Activated CD4-positive, CD25-positive, alpha-beta regulatory T cell treated with anti-CD3 and anti-CD28 coated beads, Interleukin-2, amount 50 U/mL, for 24 hours (primary cell): Measurements from ENCODE around the gene KCND3.
"Not testable (repeated sequence)": the region's sequence is repeated elsewhere in the genome, so short reads cannot be mapped to it uniquely, and the experiment has no call there.

Experiments
- ATAC-seq, 2 donors: fragments of 150-1000 bp; cut with Tn5 transposase; one replicate each; pipeline ENCODE4 v1.10.0; 2021; ENCODE audit warnings: mild to moderate bottlenecking in 1 of 2, moderate library complexity in 1 of 2

The KCND3 gene

DNA sequence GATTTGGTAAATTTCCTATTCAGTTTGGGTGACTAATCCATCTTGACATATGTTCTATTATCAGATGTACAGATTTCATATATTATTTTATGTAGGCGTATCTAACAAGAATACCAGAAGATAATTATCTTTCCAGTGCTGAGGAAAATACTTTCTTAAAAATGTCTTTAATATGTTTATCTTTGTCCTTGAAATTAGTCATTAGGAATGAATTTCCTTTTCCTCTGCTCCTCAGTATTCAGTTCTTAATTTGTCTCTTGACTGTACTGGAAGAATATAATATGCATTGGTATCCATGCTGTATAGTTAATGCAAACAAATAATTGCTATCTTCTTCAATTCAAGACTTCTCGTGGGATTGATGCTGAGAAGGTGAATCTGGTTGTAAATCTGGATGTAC, 227.1 kb downstream of the KCND3 start:
- ATAC-seq, result no peak

DNA sequence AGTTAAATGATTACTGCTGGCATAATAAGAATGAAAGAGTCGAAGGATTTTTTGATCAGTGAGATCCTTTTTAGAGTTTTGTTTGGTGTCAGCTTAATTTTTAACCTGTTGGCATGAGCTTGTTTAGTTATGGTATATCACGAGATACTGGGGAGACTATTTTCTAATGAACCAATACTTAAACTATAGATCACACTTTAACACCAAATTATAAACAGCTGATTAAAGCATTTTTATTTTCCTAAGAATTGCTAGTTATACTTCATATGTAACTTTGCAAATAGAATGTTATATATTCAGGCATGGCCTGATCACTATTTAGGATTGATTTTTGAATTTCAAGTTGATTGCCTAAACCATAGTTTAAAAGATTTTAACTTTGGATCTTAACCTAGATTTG, 227.8 kb downstream of the KCND3 start:
- ATAC-seq, result no peak

DNA sequence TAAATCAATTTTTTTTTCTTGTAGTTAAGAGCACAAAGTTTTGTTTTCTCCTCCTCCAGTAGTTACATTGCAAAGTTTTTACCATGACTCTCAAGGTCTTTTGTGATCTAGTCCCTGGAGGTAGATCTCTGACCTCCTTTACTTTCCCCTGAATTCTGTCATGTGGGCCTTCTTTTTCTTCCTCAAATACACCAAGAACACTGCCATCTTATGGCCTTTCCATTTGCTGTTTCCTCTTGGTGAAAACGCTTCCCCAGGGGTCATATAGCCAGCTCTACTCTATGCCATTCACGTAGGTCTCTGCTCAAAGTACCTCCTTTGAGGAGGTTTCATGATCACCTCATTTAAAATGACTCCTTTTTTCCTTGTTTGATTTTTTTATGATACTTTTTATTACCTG, 231.1 kb downstream of the KCND3 start:
- ATAC-seq, result no peak

DNA sequence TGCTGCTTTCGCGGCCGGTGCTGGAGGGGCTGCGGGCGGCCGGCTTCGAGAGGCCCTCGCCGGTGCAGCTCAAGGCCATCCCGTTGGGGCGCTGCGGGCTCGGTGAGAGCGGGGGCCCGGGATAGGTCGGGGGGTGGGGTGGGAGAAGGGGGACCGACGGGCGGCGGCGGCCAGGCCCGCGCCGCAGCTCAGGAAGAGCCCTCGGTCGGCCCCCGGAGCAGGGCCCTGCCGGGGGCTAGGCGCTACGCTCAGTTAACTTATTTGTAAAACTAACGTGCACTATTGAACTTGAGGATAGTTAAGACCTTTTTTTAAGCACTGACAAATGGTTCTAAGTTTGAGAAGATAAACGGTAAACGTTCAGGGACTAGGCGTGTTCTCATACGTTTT, 233.3 kb downstream of the KCND3 start:
- peak; percentile 14 to 18 for ATAC-seq

DNA sequence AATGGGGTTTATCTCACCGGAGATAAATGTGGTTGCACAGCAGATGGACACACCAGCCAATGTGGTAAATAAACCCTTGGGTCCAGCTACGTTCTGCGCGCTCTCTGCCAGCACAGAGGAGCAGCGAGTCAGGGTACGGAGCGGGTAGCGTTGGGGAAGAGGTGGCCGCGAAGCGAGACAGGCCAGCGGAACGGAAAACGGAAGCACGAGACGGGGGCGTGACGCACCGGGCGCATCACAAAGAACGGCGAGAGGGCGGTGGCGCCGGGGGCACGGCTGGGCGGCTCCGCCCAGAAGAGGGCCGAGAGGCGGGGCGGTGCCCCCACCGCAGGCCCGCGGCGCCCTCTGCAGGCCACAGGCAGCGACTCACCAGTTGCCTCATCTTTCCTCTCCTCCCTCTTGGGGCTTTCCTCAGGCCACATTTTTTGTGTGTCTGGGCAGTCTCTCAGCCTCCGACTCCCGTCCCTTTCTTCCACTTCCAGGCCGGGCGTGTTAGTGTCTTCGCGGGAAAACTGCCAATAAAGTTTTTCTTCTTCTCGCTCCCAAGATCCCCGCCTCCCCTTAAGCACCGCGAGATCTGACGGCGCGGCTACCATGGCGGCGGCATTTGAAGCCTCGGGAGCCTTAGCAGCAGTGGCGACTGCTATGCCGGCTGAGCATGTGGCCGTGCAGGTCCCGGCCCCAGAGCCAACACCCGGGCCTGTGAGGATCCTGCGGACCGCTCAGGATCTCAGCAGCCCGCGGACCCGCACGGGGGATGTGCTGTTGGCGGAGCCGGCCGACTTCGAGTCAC, 233.9 kb downstream of the KCND3 start, which contains the start of gene DDX20:
DDX20 (plus strand) TSS at position 571 of the 793 bp plus-strand sequence; CDS start at position 595, 24 bp downstream.
- ATAC-seq, result peak; percentile 91 to 92

DNA sequence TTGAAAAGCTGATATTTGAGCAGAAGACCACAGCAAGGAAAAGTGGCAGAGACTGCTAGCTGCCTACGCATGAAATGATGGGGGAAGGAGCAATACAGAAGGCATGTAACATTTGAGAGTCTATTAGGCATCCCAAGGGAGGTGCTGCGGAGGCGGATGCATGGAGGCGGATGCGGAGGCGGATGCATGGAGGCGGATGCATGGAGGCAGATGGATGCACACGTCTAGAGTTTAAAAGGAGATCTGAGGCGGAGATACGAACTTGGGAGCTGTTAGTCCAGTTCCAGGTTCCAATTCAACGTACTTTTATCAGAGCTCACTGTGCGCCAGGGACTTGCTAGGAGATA, 234.5 kb downstream of the KCND3 start:
- ATAC-seq, result no peak

DNA sequence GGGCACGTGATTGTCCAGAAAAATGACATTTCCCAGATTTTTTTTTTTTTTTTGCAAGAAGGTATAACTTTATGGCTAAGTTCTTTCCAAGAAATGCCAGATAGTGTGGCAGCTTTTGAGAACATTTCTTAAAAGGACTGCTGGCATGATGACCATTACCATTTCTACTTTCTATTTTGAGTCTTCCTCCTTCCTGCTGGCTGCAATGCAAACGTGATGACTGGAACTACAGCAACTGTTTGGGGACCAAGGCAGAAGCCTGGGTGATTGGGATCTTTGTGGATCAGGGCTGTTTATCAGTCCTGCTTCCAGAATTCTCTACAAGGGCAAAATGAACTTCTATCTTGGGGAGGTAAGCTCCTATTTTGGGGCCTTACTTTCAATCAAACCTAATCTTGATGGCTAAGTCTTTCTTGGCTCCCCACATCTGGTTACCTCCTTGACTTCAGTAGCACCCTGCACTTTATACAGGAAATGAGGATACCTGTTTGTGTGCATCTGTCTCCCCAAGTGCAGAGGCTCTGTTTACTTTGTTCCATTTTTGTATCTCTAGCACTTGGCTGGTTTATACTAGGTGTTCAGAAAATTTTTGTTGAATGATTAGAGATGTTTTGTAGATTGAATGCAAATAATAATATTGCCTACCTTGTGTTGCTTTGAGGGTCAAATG, 237.4 kb downstream of the KCND3 start:
- no peak for ATAC-seq

DNA sequence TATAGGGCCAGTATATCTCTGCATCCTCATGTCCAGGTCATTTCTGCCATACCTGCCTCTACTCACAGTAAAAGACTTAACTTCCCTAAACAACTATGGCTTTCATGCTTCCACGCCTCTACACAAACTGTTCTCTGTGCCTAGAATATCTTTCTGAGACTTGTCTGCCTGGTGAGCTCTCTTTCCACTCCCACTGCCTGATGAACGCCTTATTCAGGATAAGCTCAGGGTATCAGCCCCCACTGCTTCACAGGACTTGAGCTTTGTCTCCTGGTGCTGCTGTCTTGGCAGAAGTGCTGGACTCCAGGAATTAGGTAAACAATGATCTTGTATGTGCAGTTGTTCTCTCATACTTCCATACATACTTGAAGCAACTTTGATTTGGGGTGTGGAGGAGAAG, 238.6 kb downstream of the KCND3 start:
- ATAC-seq, result no peak

DNA sequence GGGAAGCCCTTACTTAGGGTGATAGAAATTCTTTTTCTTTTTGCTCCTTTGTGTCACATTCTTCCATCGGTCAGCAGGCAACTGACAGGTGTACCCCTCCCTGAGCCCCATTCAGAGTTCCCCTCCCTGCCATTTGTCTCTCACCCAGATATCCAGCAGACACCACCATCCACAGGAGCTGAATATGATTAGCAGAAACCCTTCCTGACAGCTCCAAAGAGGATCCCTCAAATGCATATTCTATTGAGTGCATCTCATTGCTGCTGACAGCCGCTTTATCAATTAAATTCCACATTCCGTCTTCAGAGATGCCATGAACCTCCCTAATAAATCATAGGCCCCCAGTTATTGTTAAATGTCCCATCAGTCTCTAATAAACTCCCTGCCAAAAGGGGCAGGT, 239.8 kb downstream of the KCND3 start:
- no peak for ATAC-seq

DNA sequence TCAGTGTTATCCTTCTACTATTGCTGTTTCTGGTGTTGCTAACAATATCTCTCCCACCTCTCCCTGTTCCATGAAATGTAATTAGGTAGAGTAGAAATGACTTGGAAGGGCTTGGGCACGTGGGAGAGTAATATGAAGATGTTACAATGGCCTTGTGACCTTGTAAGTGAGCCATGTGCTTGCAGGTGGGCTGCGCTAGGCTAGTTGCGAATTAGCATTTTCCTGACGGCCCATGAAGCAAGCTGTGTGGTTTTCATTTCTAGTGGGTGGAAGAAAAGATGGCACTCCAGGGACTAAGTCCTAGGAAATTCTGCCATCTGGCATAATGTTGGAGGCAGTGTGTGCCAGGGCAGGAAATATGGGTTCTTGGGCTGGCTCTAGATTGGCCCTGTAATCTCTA, 241.5 kb downstream of the KCND3 start:
- ATAC-seq, result no peak

DNA sequence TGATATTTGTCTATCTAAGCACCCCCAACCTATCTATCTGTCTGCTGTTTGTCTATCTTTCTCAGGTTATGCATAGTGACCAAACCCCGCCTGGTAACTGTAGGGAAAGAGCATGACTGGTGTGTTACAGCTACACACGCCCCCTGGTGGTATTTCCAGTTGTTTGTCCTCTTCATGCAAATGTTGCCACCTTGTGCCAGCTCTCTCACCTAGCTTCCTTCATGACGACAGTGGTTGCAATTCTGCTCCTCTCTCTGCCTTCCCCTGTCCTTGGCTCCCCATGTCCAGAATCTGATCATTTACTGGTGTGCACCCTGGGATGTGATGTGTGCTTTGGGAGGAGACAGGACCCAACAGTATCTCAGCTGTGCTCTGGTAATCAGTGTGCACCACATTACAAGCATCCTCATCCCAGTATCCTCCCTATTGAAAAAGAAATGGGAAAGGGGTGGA, 242.2 kb downstream of the KCND3 start:
- peak; percentile 68 to 85 for ATAC-seq

DNA sequence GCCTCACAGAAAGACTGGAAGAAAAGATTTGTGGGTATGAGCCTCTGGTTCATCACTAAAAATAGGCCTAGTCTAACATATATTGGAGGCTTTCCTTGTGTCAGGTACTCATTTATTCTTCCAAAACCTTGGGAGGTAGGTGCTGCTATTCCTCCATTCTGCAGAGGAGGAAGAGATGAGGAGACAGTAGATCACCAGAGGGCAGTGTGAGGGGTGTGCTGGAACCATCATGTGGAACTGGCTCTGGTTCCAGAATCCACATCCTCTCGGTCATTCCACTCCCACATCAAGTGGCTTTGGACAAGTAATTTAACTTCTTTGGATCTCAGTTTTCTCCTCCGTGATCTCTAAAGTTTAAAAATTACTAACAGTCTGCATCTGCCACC, 242.9 kb downstream of the KCND3 start:
- no peak for ATAC-seq

DNA sequence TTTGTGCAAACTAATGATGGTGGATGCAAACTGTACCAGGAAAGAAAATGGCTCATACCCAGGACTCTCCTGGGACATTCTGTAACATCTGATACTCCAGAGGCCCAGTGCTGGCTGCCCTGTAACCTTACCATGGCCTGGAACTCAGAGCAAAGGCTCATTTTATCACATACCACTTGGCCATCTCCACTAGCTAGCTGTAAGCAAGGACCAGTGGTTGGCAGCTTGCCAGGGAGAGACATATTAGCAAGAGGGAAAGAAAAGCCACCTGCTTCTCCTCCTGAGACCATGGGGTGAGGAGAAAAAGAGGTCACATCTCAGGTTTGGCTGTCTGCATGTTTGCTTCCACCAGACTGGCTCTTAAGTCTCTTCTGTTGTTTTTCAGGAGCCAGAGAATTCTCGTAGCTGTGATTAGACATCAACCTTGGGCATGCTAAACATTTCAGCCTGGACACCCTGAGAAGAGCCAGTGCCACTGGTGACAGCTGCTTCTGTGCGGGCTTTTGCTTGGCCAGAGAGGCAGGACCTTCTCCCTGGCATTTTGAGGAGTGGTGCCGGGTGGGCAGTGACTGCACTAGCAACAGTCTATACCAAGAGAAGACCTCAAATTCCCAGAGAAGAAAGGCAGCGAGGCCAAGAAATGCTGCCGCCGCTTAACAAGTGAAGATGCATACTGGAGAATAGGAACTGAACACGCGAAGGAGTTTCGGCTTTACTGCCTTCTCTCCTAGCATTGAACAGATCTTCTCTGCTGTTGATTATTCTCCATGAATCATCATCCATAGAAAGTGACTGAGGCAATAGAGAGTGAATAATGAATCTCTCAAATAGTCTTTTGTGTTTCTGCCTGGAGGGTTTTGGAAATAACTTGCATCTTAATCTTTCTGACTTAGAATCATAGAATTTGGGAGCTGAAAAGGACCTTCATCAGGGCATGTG, 243.5 kb downstream of the KCND3 start:
- no peak for ATAC-seq

DNA sequence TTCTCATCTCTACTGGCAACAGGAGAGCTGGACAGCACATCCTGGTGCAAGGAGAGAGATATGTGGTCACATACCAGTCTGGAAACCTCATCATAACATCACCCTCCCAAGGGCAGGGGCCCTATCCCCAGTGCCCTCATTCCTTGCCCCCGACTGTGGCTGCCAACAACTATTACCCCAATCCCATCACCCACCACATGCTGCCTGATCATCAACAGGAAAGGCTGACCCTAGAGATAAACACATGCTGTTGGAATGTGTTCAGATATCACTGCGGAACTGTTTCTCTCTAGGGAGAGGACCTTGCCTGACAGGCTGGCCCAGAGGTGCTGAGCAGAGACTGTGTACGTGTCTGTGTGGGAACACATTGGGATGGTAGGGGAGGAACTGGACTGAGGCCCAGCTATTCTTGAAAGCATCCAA, 245.8 kb downstream of the KCND3 start:
- ATAC-seq, result no peak

DNA sequence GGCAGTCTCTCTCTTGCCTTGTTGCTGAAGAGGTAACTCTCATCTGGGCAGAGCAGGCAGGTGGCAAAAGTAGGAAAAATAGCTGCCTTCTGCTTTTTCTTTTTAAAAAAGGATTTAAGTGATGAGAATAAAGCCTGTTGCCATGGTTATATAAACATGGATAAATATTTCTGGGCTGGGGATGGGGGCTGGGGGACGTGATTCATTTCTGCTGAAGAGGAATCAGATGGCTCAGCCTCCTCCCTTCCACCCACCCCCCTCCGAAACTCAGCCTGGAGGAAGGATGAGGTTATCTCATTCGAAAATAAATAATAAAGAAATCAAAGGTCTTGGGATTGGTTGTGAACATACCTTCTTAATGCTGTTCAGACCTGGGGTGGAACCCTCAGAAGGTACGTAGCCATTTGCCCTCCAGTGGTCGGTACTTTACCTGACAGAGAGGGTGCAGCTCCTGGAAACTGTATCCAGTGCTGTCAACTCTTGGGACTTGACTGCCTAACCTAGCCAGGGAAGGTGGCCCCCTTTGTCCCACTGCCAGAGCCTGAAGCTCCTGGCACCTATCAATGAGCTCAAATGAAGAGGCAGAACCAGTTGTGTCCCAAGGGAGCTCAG, 246.4 kb downstream of the KCND3 start:
- ATAC-seq, result no peak

DNA sequence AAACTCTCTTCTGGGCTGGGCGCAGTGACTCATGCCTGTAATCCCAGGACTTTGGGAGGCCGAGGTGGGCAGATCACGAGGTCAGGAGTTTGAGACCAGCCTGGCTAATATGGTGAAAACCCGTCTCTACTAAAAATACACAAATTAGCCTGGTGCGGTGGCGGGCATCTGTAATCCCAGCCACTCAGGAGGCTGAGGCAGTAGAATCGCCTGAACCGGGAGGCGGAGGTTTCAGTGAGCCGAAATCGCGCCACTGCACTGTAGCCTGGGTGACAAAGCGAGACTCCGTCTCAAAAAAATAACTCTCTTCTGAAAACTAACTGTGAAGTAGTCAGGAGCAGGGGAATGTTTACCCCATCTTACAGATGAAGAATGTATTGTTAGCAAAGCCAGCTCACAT, 247.2 kb downstream of the KCND3 start:
- ATAC-seq, result not testable (repeated sequence)

DNA sequence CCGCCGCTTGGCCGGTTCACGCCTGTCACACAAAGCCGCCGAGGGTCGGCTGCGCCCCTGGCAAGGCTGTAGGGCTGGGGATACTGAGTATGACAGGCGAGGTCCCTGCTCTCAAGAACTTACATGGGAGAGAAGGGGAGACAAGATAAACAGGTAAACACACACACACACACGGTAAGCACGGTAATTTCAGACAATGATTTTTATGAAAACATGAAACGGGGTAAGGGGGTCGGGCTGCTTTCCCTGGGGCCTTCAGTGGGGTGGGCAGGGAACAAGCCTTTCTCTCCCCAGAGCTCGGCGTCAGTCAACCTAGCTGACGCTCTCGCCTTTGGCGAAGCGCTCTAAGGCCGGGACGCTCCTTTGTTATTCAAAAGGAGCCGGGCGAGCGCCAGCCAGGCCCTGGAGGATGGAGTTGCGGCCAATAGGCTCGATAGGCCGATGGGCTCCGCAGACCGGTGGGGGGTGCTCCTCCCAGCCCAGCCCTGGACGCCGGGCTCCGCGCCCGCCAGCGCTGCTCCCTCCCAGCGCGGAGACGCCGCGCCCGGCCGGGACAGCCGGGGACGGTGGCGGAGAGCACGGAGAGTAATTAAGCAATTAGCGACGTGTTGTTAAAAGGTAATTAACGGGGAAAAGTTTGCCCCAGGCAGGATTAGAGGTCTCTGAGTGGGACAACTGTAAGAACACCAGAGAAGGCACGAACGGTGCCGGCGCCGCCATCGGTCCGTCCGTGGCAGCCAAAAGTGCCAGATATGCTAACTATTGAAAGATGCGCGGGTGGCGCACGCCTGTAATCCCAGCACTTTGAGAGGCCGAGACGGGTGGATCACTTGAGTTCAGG, 249.3 kb downstream of the KCND3 start:
- ATAC-seq, result peak in 1 of 2 donors; percentile 4

DNA sequence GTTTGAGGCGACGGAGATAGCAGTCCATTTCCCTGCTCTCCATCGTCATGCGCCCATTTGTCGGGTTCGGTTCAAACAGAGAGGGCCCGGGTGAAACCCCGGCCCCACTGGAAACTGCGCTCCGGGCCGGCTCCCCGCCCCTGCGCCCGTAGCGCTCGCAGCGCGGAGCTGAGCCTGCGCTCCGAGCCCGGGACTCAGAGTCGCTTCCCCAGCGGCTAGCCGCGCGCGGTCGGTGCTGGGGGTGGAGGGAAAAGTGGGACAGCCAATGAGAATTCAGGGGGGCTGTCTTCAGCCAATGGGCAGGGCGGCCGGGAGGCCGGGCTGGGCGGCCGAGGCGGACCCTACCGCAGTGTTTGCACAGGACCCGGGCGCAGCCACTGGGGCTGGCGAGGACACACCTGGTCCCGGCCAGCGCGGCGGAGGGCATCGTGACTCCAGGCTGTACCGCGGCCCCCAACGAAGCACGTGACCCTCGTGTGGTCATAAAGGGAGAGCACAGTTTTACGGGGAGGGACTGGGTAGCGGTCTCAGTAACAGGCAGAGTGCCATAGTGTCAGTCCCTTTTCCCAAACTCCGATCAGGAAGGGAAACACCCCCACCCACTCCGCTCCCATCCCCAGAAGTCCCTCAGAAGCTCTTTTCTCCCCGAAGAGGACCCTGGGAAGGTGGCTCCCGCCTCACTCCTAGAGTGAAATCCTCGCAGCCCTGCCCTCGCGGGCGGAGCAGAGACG, 250.1 kb downstream of the KCND3 start, which contains the start of gene INKA2:
INKA2 (minus strand) TSS at position 202 of the 731 bp plus-strand sequence; CDS start at position 49, 153 bp downstream.
- peak; percentile 85 to 88 for ATAC-seq

DNA sequence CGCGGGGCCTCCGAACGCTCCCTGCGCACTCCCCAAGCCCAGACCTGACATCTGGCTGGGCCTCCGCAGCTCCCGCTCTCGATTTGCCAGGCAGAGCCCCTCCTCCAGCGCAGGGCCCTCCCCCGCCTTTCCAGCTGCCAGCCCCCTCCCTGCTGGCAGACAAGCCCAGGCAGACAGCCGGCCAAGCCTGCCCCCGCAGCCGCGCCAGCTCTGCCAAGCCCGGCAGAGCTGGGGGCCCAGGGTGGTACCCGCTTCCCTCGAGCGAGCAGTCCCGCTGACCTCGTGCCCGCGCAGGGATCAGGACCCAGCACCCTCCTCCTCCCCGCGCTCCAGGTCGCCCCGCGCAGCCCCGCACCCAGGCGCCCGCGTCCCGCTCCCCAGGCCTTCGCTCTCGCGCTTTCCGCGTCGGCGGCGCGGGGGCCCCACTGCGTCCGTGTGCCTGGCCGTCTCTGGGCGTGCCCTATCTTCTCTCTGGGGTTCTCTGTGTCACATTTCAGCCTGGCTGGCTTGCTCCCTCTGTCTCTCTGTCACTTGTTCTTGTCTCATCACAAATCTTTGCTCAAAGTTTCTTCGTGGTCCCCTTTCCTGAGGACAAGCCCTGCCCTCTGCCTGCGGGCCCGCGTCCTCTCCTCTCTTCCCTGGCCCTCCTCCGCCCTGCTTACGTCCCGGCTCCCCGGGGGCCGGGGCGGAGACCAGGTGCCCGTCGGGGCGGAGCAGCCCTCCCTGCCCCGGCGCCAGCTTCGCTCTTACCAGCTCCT, 250.9 kb downstream of the KCND3 start:
- ATAC-seq, result peak; percentile 54 to 55

DNA sequence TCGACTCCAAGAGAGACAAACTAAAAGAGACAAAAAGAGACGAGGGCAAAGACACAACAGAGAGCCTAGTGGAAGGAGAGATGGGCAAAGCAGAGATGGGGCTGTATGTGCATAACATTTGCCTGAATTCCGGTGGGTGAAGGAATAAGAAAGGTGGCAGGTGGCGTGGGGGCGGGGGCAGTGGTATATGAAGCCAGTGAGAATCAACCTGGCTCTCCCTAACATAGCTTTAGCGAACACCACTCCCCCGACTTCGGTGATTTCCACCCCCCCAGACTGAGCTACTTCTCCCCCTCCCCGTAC, 251.4 kb downstream of the KCND3 start:
- no peak for ATAC-seq
